ENCODE data around the gene IL17F.

Gene IL17F

DNA sequence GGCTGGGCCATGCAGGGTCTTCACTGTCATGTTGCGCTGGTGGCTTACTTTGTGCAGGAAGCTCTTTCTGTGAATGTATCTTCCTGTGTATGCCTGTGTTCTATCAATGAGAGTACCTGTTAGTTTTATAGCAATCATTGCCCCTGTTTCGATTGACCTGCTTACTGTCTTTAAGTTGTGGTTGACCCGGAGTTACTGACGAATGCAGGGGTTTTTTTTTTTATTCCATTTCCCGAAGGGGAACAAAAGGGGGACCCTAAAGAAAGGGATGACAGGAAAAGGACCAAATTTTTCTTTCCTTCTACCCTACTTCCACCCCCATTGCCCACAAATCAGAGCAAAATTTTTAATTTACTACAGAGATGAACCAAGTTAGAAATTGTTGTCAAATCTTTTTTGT, at the start of gene IL17F:
IL17F (minus strand) TSS at position 101 of the 400 bp plus-strand sequence; CDS start at position 30, 71 bp downstream.
- no peak for DNase-seq

DNA sequence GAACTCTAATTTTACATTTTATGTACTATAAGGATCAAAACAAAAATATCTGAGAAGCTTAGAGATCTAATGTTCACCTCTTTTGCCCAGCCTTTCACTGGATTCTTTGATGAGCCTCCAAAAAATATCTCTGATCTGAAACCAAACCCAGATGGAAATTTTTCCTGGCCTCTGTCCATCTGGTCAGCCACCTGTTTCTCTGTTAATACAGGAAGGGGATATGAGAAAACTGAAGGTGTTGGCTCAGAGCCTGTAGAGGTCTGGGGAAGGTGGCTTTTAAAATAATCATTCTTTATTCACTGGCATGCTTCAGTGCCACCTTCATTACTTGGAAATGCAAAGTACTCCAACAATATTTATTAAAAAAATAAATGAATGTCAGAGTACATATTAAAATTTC, 48.8 kb upstream of the IL17F start:
- no peak for DNase-seq

DNA sequence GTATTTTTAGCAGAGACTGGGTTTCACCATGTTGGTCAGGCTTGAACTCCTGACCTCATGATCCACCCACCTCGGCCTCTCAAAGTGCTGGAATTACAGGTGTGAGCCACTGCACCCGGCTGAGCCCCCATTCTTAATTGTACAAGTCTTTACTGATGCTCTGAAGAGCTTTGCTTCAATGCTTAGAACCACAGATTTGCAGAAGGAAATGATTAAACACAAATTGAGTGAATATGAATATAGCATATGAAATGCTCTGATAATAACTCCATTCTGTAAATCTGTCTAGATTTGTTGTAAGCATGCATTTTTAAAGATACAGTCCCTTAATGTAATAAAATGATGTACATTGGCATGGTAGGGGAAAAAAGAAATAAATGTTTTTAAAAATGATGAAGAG, 44.5 kb upstream of the IL17F start:
- DNase-seq = no peak

DNA sequence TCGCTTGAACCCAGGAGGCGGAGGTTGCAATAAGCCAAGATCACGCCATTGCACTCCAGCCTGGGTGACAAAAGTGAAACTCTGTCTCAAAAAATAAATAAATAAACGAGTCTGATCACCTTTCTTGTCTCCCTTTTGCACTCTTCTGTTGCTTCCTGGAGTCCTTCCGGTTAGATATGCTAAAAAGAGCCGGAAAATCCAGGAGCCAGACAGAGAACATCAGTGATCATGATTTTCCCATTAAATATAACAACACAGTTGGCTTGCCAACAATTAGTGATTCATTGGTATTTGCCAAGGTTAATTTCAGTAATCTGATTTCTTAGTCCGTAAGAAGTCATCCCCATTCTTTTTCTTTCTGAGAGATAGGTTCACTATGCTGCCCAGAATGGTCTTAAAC, 43.9 kb upstream of the IL17F start:
- no peak for DNase-seq

DNA sequence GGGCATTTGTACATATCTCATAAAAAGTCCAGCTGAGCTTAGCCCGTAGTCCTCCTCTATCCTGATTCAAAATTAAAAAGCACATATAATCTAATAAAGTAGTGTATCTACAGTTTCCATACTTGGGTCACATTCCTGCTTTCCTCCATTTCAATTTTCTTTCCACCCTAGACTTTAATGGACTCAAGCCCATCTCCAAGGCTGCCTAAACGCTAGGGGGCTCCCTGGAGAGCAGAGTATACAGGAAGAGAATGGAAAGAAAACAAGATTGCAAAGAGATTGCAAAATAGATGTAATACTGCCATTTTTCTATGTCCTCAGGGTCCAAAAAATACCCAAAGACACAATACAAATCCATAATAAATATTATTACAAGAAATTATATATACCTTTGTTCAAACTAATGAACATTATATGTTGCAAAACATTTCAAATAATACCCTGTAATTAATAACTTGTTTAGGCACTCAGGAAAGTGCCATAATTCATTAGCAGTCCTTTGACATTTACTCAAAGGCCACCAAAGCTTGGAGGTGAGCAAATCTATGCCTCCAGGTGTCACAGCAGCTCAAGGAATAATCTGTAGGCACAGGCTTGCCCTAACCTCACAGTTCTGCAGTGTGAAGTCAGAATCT, 42.6 kb upstream of the IL17F start:
- peak; percentile 52 for DNase-seq

DNA sequence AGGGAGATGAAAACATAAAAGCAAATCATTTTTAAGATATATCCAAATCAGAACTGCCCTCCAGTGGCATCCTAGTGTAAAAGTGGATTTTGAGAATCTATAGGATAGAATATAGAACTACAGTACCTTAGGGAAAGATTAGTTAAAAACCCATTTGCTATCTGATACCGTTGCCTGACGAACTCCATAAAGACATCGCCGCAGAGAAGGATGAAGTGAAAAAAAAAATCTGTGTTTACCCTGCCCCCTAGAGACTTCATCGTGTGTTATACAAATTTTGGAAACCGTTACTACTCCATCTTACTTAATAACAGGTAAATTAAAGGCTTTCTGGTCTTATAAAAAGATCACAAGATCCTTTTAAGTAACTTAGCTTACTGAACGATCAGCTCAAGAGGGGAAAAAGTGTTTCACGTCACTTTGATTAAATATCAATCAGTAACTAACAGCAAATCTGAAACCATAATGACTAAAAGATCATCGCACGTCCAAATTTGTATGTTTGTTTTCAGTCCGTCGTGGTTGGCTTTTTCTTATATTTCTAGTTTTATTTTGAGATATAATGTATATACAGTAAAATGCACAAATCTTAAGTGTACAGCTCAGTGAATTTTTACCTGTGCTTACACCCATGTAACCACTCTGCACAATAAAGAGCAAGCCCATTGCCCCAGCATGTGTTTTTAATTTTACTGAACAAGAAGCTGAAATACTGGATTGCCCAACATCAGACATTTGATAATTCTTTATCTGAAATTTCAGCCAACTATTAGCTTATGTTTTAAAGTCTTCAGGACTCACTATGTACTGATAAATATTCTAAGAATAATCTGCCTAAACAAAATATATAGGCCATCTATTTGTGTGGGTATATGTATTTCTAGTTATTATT, 41.1 kb upstream of the IL17F start:
- no peak for DNase-seq

DNA sequence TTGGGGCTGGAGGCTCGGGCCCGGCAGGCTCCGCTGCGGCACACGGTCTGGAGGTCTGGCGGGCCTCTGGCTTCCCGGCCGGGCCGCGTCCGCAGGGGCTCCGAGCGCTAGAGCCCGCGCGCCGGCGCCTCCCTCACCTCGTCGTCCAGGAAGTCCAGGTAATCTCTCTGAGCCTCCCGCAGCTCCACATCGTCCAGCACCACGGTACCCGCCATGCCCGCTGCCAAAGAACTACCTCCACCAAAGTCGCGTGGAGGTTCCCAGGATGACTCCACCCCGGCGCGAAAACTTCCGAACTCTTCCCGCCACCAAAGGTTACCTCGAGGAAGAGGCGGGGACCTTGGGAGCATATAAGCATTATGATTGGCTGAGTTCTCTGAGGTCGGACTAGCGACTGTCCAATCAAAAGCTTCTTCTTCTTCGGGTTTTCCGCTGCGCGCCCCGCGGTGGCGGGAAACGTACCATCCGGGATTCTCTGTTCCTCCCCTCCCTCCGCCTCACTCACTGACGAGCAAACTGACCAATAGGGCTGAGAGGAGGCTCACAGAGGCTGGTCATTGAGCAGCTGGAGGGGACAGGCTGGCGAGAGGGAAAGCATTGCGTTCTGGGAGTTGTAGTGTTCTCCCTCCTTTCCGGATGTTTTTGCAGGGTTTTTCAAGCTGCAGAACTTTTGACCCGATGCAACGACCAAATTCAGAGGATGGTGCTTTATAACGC, 40.3 kb upstream of the IL17F start, which contains the start of gene MCM3:
MCM3 (minus strand) TSS at position 283 of the 717 bp plus-strand sequence; CDS start at position 215, 68 bp downstream.
- DNase-seq = peak; percentile 99

DNA sequence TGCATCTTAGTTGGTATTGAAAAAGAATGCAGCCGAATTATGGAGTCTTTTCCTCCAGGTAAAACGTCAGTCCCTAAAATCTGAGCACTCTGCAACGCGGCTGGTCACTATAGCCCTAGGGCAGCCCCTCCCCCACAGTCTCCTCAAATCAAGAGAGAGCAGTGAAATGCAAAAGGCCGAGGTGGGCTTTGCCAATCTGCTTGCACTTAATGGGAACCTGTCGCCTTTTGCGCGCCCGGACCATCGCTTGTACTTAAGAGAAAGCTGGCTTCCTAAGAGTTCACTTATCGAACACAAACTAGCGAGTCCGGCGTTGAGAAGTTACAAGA, 39.8 kb upstream of the IL17F start:
- DNase-seq = peak; percentile 53

DNA sequence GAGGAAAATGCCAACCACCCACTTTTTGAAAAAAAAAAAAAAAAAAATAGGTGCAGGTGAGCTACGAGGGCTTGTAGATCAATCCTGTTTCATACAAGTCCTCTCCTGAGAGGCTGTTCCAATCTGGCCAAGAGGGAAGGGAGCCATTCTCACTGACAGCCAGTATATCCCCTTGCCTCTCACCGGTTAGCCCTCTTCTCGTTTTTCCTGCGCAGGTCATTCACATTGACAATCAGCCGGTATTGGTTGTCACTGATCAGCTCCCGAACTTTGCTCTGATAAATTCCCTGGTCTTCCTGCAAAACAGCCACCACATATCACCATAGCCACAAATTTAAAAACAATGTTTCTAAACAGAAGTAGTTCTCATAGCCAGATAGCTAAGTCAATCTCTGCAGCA, 38.8 kb upstream of the IL17F start:
- DNase-seq = no peak

DNA sequence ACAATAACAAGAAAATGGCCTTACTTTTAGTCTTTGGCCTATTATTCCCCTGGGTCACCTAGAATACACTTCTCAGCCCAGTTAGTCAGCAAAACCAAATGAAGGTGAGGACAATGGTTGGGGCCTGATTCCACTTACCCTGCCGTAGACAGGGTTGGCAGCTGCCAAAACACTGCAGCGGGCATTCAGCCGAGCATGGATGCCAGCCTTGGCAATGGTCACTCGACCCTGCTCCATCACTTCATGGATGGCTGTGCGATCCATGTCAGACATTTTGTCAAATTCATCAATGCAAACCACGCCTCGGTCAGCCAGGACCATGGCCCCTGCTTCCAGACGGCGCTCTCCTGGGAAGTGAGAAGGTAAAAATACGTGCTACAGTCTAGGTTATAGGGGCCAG, 31.8 kb upstream of the IL17F start:
- no peak for DNase-seq

DNA sequence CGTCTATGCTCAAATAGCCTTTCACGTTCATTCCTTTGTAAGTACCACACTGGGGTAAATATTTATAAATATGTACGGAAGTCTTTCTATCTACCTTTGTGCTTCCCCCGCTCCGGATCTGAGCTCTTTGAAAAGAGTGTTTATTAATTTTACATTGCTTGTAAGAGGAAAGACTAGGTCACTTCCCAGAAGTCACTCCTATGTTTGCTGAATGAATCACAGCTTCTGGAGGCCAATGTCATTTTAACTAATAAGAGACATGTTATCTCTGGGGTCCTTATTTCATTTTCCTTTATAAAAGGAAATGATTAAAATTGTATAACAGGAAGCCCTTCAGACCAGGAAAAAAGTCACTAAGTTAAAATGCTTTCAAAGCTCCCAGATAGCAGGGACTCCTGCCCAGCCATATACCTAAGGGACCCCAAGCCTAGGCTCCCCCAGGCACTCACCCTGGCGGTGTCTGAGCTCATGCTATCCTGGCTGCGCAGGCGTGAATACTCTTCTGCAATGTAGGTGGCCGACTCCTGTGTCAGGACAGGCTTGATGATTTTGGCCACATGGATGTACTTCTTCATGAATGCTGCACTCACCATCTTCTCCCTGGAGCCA, 27.7 kb upstream of the IL17F start:
- no peak for DNase-seq

DNA sequence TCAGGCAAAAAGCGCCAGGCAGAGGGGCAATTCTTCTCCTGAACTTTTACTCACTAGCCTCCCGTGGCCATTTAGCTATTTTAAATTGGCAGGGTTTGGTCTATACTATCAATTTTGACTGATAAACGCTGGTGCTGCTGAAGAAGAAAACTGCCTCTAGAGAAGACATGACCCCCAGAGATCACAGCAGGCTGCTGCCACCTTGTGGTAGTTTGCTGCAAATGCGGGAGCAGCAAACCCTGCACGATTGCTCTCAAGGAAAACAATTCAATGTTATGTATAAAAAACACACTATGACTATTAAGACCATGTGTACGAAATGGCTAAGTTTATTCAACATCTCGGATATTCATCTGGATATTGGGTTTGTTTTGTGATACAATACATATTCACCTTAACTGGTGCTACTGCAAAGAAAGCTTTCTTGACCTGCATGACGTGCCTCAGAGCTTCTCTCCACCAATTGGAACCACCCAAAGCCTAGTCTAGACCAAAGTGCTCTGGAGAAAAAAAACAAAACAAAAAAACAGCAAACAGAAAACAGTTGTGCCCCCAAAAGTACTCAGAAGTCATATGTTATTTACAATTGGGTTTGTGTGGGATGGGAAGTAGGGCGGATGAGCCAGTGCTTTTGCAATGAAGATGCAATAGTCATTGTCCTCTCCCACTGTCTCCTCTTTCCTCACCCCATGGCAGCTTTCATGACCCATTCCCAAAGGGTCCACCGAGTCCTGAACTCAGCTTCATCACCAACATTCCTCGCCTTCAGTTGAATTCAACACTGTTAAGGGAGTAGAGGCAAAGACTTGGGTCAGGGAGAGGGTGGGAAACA, 19.6 kb upstream of the IL17F start:
- DNase-seq = peak; percentile 65

DNA sequence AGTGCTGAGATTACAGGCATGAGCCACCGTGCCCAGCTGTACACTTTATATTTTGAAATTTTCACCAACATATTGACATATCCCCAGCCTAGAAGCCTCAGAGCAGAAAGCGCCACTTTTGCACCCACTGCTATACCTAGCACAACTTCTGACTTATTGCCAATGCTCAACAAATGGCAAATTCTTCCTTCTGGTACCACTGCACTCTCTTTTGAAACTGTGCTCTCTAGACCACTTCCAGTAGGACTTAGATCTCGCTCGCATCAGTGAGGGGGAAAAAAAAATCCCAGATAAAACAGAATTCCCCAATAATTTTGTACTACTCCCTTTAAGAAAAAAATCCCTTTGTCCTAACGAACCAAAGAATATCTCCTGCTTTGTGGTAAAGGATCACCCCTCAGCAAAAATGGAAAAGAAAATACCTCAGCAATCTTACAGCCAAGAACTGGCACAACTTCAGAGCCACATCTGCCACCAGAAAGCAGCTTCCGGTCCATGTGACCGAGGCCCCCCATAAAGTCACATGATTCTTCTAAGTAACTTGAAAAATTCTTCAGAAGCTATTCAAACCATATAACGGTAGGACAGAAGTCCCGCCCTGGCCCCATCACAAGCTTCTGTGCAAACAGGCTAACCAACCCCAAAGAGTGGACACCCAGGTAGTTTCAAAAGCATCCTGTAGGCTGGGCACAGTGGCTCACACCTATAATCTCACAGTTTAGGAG, 18.5 kb upstream of the IL17F start:
- DNase-seq = no peak

DNA sequence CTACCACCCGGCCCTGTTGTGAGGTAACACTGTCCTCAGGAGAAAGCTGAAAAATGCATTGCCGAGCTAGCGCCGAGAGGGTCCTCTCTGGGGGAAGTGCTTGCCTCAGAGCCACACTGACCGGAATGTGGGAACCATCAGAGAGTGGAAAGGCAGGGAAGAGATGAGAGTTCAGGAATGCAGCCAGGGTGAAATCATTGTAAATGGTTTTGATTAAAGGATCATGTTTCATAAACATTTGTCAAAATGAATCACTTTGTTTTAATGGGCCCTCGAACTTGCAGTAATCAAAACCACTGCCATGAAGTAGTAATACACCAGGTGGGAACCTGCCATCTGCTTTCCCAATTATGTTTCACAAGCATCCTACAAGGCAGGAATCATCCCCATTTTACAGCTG, 16.9 kb upstream of the IL17F start:
- no peak for DNase-seq

DNA sequence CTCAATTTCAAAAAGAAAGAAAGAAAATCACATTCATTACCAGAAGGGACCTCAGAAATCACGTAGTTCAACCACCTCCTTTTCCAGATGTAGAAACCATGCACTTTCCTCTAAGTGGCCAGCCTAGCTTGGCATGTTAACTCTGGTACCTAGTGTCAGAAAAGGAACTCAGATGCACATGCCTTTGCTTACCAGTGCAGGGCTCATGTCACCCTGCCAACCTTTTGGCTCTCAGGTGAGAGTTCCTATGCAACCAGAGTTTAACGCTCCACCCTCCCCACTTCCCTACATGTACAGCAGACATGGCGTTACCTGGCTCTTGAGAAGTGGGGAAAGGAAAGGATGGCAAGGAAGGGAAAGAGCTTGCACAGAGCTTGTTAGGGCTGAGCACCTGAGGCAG, 16.3 kb upstream of the IL17F start:
- no peak for DNase-seq

DNA sequence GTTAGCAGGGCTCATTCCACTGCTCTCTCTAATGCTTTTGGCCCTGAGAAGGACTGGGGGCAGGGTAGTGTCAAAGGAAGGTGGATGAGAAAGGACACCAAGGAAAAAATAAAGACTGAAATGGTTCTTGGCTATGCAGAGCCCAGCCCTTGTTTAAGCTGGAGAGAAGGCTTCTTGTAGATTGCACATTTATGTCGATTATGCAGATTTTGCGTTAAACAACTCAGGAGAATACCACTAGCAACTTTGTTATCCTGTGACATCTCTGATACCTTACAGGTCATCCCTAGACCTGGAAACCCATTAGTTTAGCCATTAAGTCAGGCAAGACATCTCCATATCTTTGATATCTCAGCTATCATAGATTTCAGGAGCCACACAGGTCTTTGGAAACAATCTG, 11.1 kb upstream of the IL17F start:
- no peak for DNase-seq

DNA sequence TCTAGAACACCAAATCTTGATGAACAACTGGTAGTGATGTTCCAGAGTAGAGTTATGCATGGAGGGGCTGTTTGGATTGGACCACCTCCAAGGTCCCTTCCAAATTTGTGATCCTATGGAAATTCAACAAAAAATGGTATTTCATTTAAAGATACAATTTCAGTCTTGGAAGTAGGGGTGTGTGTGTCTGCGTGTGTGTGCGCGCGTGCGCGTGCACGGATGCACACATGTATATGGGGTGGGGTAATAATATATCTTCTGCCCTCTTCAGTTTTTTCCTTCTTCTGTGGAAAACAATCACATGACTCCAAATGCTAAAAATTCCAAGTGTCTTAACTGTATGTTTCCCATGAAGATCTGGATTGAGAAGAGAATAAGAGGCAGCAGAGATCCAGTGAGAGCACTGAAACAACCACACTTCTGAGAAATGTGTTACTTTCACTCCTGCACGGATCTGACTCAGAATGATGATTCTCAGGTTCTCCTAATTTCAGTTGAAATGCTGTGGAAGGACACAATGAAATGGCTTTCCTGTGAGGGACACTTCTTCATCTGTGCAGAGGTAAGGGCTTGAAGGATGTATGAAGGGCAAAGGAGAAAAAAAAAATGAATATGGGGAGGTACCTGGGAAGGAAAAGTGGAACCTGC, 10.6 kb upstream of the IL17F start:
- no peak for DNase-seq

DNA sequence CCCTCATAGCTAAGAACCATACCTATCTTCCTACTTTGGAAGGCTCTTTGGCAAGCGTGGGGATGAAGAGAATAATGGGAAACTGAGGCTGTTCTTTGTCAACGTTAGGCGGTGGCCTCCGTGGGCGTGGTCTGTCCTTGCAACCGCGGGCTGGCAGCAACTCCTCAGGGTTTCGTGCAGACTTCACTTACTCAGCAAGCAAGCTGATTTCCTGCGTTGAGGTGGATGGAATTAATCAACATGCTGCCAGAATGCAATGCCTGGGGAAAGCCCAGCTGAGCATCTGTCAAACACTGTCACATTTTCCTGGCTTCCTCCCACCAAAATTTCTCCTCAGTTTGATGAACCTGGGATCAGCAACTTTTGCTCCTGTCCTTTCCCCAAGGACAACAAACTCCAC, 9.2 kb upstream of the IL17F start:
- no peak for DNase-seq

DNA sequence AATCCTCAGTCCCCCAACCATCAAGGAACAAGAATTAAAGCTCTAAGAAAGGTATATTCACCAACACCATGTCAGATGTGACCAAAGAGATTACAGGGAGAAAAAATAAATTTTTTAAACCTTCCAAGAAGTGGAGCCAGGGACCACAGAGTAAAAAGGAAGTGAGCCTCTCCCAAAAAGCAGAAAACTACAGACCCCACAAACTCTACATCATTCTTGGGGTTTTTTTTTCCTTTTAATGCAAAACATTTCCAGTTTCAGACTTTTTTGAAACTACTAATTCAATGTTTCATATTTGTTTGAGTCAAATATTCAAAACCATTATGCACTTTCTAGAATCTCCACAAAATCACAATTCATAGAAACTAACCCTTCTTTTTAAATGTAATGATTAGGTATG, 6.8 kb upstream of the IL17F start:
- DNase-seq = no peak

DNA sequence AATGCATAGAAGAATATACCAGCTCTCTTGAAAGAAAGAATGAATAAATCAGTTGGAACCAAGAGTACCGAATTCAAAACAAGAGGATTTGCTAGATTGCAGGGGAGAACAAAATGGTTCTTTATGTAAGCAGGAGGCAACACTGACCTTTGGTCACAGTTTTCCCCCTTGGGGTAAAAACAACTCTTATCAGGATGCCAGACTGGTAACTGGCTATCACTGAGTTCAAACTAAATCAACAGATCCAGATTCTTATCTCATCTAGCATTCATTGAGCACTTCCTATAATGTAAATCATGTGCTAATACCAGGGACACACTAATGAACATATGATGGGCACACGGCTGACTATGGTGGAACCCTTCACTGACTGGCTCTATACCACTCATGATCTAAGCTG, 4.8 kb upstream of the IL17F start:
- no peak for DNase-seq

DNA sequence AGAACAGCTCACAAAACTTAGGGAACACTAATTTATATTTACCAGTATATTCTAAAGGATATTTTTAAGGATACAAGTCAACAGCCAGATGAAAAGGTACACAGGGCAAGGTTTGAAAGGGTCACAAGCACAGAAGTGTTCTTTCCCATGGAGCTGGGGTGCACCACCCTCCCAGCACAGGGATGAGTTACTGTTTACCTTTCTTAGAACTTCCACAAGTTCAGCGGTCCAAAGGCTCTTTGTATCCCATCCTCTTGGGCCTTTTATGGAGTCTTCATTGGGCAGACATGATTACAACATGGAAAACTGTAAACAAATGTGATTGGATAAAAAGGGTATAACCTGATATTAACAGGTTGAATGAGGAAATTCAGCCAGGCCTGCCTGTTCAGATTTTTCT, 1.1 kb upstream of the IL17F start:
- no peak for DNase-seq
